HCT116 (cell line): Measurements from ENCODE around the gene MDFIC. TPM values are rescaled to one million over a fixed set of nuclear protein-coding genes. Genes with fewer than 3 reads are reported as not detected.

ENCODE experiments used
- ATAC-seq: fragments of 200-7000 bp; cut with Tn5 transposase; 2 replicates; pipeline ENCODE4 v1.9.1; 2020; ENCODE audit warnings: mild to moderate bottlenecking, moderate library complexity
- BruUV-seq: library from RNA; stranded (reverse); fragments of 400-500 nt; replicated peaks from 2 replicates; lab custom pipeline; 2021; lab: Mats Ljungman, UMichigan
- CTCF ChIA-PET: fragments of 300-600 bp; sonication (Branson Sonifier 250); formaldehyde crosslinking; loops from one replicate; lab custom pipeline; 2021; ENCODE audit warnings: antibody characterized with exemption; lab: Charles Lee
- POLR2A ChIA-PET: fragments of 300-600, 350-600 bp; sonication (Branson Sonifier 250); formaldehyde crosslinking; loops from one replicate; lab custom pipeline; 2021; ENCODE audit warnings: antibody characterized with exemption; lab: Charles Lee
- RAD21 ChIA-PET, 2 experiments: fragments of 300-600 bp; sonication (Branson Sonifier 250); formaldehyde crosslinking; loops; one replicate each; lab custom pipeline; 2023; ENCODE audit warnings: low total read pairs in 2 of 2; ENCODE audit not compliant: uncharacterized antibody in 2 of 2, unreplicated experiment in 2 of 2, low non-redundant PET in 1 of 2; lab: Charles Lee
- DNase-seq: peaks from one replicate; pipeline ENCODE4 v3.0.0-alpha.2; 2010; ENCODE audit warnings: low read depth, low spot score
- H2AFZ ChIP-seq: fragments of 200-600 bp; shearing (Covaris generic), sonication (generic); 2 replicates; pipeline ENCODE4 v1.6.1; 2017; ENCODE audit warnings: low read depth, mixed run types, mixed read lengths, antibody characterized with exemption, low read length; ENCODE audit not compliant: poor library complexity, severe bottlenecking
- H3K27ac ChIP-seq: 2 replicates; pipeline ENCODE4 v1.5.1; 2012; ENCODE audit warnings: low read depth, low read length
- H3K27me3 ChIP-seq: fragments of 200-600 bp; sonication (generic); 2 replicates; pipeline ENCODE4 v1.6.1; 2016; ENCODE audit warnings: mixed run types, low read length, mixed read lengths; ENCODE audit not compliant: insufficient read depth
- H3K36me3 ChIP-seq, 2 experiments: fragments of 200-500 bp in 1 of 2; fragments of 200-600 bp in 1 of 2; sonication (Bioruptor generic) in 1 of 2; sonication (generic) in 1 of 2; 2 replicates each; pipeline versions ENCODE4 v1.5.1 to v1.6.1; 2014 to 2016; ENCODE audit warnings: low read length in 2 of 2, inconsistent platforms in 1 of 2, mixed read lengths in 1 of 2, mixed run types in 1 of 2; ENCODE audit not compliant: insufficient read depth in 2 of 2, control insufficient read depth in 1 of 2
- H3K4me1 ChIP-seq, 2 experiments: fragments of 200-600 bp in 1 of 2; sonication (generic) in 1 of 2; 2 replicates each; pipeline versions ENCODE4 v1.5.1 to v1.6.1; 2012 to 2017; ENCODE audit warnings: low read length in 2 of 2, inconsistent platforms in 1 of 2, mild to moderate bottlenecking in 1 of 2, mixed read lengths in 1 of 2, mixed run types in 1 of 2, moderate library complexity in 1 of 2; ENCODE audit not compliant: insufficient read depth in 2 of 2, control insufficient read depth in 1 of 2
- H3K4me2 ChIP-seq: fragments of 200-600 bp; sonication (generic); 2 replicates; pipeline ENCODE4 v1.6.1; 2017; ENCODE audit warnings: mixed run types, low read length, mixed read lengths
- H3K4me3 ChIP-seq, 2 experiments: fragments of 200-600 bp in 1 of 2; sonication (generic) in 1 of 2; replicated peaks in 1 of 2; 2 replicates each; pipeline ENCODE4 v1.5.1; 2011 to 2016; ENCODE audit warnings: low read length in 2 of 2, control low read depth in 1 of 2, low read depth in 1 of 2, mild to moderate bottlenecking in 1 of 2, mixed read lengths in 1 of 2, mixed run types in 1 of 2
- H3K79me2 ChIP-seq: fragments of 200-600 bp; sonication (generic); 2 replicates; pipeline ENCODE4 v1.6.1; 2017; ENCODE audit warnings: mild to moderate bottlenecking, mixed run types, low read length, moderate library complexity, mixed read lengths; ENCODE audit not compliant: insufficient read depth
- H3K9ac ChIP-seq: fragments of 200-600 bp; sonication (generic); 2 replicates; pipeline ENCODE4 v1.6.1; 2016; ENCODE audit warnings: low read length, mixed read lengths
- H3K9me2 ChIP-seq: fragments of 200-600 bp; sonication (generic), shearing (Covaris generic); 2 replicates; pipeline ENCODE4 v1.6.1; 2017; ENCODE audit warnings: mixed run types, mild to moderate bottlenecking, moderate library complexity; ENCODE audit not compliant: insufficient read depth
- H3K9me3 ChIP-seq, 2 experiments: fragments of 200-500 bp in 1 of 2; fragments of 200-600 bp in 1 of 2; sonication (Bioruptor generic) in 1 of 2; sonication (generic) in 1 of 2; 2 replicates each; pipeline ENCODE4 v1.6.1; 2014 to 2017; ENCODE audit warnings: low read length in 2 of 2, mixed read lengths in 2 of 2, inconsistent platforms in 1 of 2, low read depth in 1 of 2, mild to moderate bottlenecking in 1 of 2, mixed run types in 1 of 2, moderate library complexity in 1 of 2; ENCODE audit not compliant: control insufficient read depth in 1 of 2, insufficient read depth in 1 of 2
- H4K20me1 ChIP-seq: fragments of 200-600 bp; sonication (generic), shearing (Covaris generic); 2 replicates; pipeline ENCODE4 v1.6.1; 2017; ENCODE audit warnings: mixed run types, mild to moderate bottlenecking, moderate library complexity; ENCODE audit not compliant: insufficient read depth
- CEBPB ChIP-seq: IDR thresholded peaks from 2 replicates; pipeline ENCODE4 v1.6.1; 2012; ENCODE audit warnings: low read depth
- ELF1 ChIP-seq: IDR thresholded peaks from 2 replicates; pipeline ENCODE4 v1.6.1; 2012; ENCODE audit warnings: low read depth, borderline replicate concordance
- EZH2phosphoT487 ChIP-seq: fragments of 200-600 bp; IDR thresholded peaks from 2 replicates; pipeline ENCODE4 v1.6.1; 2018; ENCODE audit warnings: antibody characterized with exemption, borderline replicate concordance
- SIN3A ChIP-seq: IDR thresholded peaks from 2 replicates; pipeline ENCODE4 v1.6.1; 2012; ENCODE audit warnings: low read depth
- SP1 ChIP-seq: IDR thresholded peaks from 2 replicates; pipeline ENCODE4 v1.6.1; 2012; ENCODE audit warnings: low read depth
- TCF7L2 ChIP-seq: IDR thresholded peaks from 2 replicates; pipeline ENCODE4 v1.7.0; 2011; ENCODE audit warnings: borderline replicate concordance, inconsistent platforms; ENCODE audit not compliant: insufficient read depth, insufficient read length; ENCODE audit errors: extremely low read depth
- ZFX ChIP-seq: fragments of 450-650 bp; IDR thresholded peaks from 2 replicates; pipeline ENCODE4 v1.6.1; 2017
- ZNF274 ChIP-seq: fragments of 200-500 bp; sonication (Bioruptor generic); IDR thresholded peaks from 2 replicates; pipeline ENCODE4 v1.6.1; 2014; ENCODE audit warnings: mild to moderate bottlenecking, low read depth, low read length, inconsistent platforms
- intact Hi-C: fragments of 100-400 bp; cut with micrococcal nuclease; formaldehyde crosslinking; loops from 2 replicates; pipeline ENCODE4 v1.10.0; 2022
- total RNA-seq: library from RNA; stranded (reverse); gene quantifications from one replicate; pipeline ENCODE4 v1.2.1, GENCODE V29; 2021; ENCODE audit not compliant: unreplicated experiment

The MDFIC gene
- total RNA-seq, 1 experiment from 2014 or later, result 8.3 TPM

DNA sequence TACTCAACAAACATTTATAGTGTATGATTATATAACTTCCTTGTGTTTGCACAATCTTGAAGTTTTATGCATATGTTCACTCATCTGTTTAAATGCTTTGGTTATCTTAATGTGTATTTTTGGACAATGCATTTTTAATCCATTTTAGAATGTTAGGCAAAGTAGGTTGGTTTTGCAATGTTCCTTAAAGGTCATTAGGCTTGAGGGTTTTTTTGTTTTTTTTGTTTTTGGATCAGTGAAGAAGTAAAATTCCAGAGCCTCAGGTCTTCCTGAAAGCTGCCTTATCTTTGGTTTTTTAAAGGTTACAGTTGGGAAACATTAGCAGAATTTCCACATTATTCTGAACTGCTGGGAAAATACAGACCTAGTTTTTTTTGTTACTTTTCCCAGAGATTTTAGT, 12.8 kb downstream of the MDFIC start:
- Histone ChIP-seq H3K36me3 (no peaks in the 10 kb centered on the region), H3K4me2 (no peak overlapping the region)
- CTCF ChIA-PET, result no interaction called here

DNA sequence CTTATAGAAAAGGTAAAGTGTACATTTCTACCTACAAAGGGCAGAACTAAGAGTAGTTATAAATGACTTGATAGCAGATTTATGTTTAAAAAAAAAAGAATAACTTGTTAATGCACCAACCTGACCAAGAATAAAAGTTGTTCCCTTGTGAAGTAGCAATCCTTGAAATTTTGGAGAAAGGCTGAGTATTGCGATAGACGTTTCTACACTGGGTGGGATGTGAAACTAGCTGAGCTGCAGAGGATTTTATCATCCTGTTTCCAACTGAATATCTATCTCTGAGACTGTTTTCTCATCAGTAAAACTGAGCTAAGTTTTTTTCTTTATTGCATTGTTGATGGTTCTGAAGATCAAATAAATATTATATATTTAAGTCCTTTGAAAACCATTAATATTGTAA, 14.6 kb downstream of the MDFIC start:
- Histone ChIP-seq H3K9me3 (no peaks in the 10 kb centered on the region), H3K27ac (no peak overlapping the region), H3K9me2 (no peaks in the 10 kb centered on the region), H2AFZ (no peak overlapping the region), H3K79me2 (no peaks in the 10 kb centered on the region), H4K20me1 (no peaks in the 10 kb centered on the region), H3K36me3 (no peaks in the 10 kb centered on the region), H3K9ac (no peak overlapping the region), H3K4me1 (no peaks in the 10 kb centered on the region), H3K4me3 (no peak overlapping the region), H3K27me3 (no peaks in the 10 kb centered on the region), H3K4me2 (no peak overlapping the region)
- CTCF ChIA-PET, result no interaction called here
- intact Hi-C loops, result no loop called here
- no peak for DNase-seq
- no TSS peak for BruUV-seq
- TF ChIP-seq TCF7L2, result no peak
- POLR2A ChIA-PET, result no interaction called here
- no peak for ATAC-seq
- RAD21 ChIA-PET, result no interaction called here

More for the DNA sequence above, 12.8 kb downstream of the MDFIC start:
- no peaks in the 10 kb centered on the region for H4K20me1 ChIP-seq
- intact Hi-C loops, result no loop called here
- ChIA-PET POLR2A (no interaction called here), RAD21 (no interaction called here)
- H3K9me3 ChIP-seq, result no peaks in the 10 kb centered on the region
- H3K27ac ChIP-seq, result no peak overlapping the region
- no TSS peak for BruUV-seq
- no peak overlapping the region for H3K9ac ChIP-seq
- H3K79me2 ChIP-seq, result no peaks in the 10 kb centered on the region
- H3K27me3 ChIP-seq, result no peaks in the 10 kb centered on the region
- H2AFZ ChIP-seq, result no peak overlapping the region
- TF ChIP-seq ZFX (no peak), ELF1 (no peak), EZH2phosphoT487 (no peak), ZNF274 (no peak), TCF7L2 (no peak), CEBPB (no peak), SP1 (no peak), SIN3A (no peak)
- no peaks in the 10 kb centered on the region for H3K9me2 ChIP-seq
- ATAC-seq, result no peak
- no peak overlapping the region for H3K4me3 ChIP-seq
- DNase-seq, result no peak
- H3K4me1 ChIP-seq, result peaks cover 0 to 8% of the 10 kb centered on the region in 2 experiments; a peak in 1 of 4 replicates
